H1 (cell line): ENCODE data around the gene RAB22A. TPM values are rescaled to one million over a fixed set of nuclear protein-coding genes. Genes with fewer than 3 reads are reported as not detected.

Source experiments
- EP300 ChIP-seq, 2 experiments: IDR thresholded peaks; 1 replicate in 1 of 2; 2 replicates in 1 of 2; pipeline ENCODE4 v1.6.1; 2011 to 2012; ENCODE audit warnings: low read depth in 2 of 2, low read length in 2 of 2, mild to moderate bottlenecking in 2 of 2, borderline replicate concordance in 1 of 2, inconsistent platforms in 1 of 2, moderate library complexity in 1 of 2
- JUN ChIP-seq: IDR thresholded peaks from 2 replicates; pipeline ENCODE4 v1.6.1; 2011; ENCODE audit warnings: low read depth, mild to moderate bottlenecking, improper control_type of control experiment, low read length
- NANOG ChIP-seq: IDR thresholded peaks from 2 replicates; pipeline ENCODE4 v1.6.1; 2011; ENCODE audit warnings: low read length, low read depth, mild to moderate bottlenecking, inconsistent platforms; ENCODE audit not compliant: insufficient read depth, poor library complexity, severe bottlenecking
- NRF1 ChIP-seq: IDR thresholded peaks from 2 replicates; pipeline ENCODE4 v1.6.1; 2011; ENCODE audit warnings: mild to moderate bottlenecking, low read depth, low read length, improper control_type of control experiment
- POU5F1 ChIP-seq: IDR thresholded peaks from 2 replicates; pipeline ENCODE4 v1.6.1; 2011; ENCODE audit warnings: low read depth, mild to moderate bottlenecking, low read length, moderate library complexity
- RFX5 ChIP-seq: IDR thresholded peaks from 2 replicates; pipeline ENCODE4 v1.6.1; 2011; ENCODE audit warnings: low read depth, low read length, improper control_type of control experiment, borderline replicate concordance
- SIN3A ChIP-seq, 2 experiments: IDR thresholded peaks in 1 of 2; conservative IDR thresholded peaks in 1 of 2; 2 replicates each; pipeline ENCODE4 v1.6.1; 2011 to 2012; ENCODE audit warnings: low read length in 2 of 2, improper control_type of control experiment in 1 of 2, low read depth in 1 of 2, mild to moderate bottlenecking in 1 of 2
- TAF1 ChIP-seq: IDR thresholded peaks from 2 replicates; pipeline ENCODE4 v1.6.1; 2011; ENCODE audit warnings: mild to moderate bottlenecking, low read depth, low read length
- TBP ChIP-seq: IDR thresholded peaks from 2 replicates; pipeline ENCODE4 v1.6.1; 2011; ENCODE audit warnings: low read depth, low read length, improper control_type of control experiment
- polyA plus RNA-seq, 7 experiments: library from polyadenylated mRNA; depleted of rRNA in 3 of 7; stranded (reverse) in 5 of 7; unstranded in 2 of 7; fragments of >200 nt in 5 of 7; fragments of 200-250 nt in 2 of 7; gene quantifications; 1 replicate in 5 of 7; 2 replicates in 1 of 7; 4 replicates in 1 of 7; pipeline versions ENCODE4 v1.2.1 to v1.2.3, GENCODE V29; 2011 to 2013; ENCODE audit warnings: missing spikeins in 2 of 7, mixed read lengths in 2 of 7
- total RNA-seq: library from RNA; stranded (reverse); fragmentation: NEBNext Ultra II Directional; extraction: Animal tissue kit (Norgen Biotek cat#: 25700); gene quantifications from 2 replicates; pipeline ENCODE4 v1.2.1, GENCODE V29; 2021
- TF ChIP-seq, protein P1 (sequence below): fragments of 300-600 bp; sonication (generic); IDR thresholded peaks from 2 replicates; pipeline ENCODE4 v1.7.1; 2012; ENCODE audit warnings: low read length, moderate library complexity, mild to moderate bottlenecking, inconsistent platforms; ENCODE audit not compliant: insufficient replicate concordance
- TF ChIP-seq, protein P2 (sequence below): IDR thresholded peaks from 2 replicates; pipeline ENCODE4 v1.6.1; 2011; ENCODE audit warnings: low read depth, mild to moderate bottlenecking, low read length; ENCODE audit not compliant: insufficient read depth

Gene RAB22A
- total and polyA plus RNA-seq, 2 of the 8 experiments (the other 6 are each of a cell fraction or from before 2014, with no cell fraction given), result 3.1 to 6.6 TPM

DNA sequence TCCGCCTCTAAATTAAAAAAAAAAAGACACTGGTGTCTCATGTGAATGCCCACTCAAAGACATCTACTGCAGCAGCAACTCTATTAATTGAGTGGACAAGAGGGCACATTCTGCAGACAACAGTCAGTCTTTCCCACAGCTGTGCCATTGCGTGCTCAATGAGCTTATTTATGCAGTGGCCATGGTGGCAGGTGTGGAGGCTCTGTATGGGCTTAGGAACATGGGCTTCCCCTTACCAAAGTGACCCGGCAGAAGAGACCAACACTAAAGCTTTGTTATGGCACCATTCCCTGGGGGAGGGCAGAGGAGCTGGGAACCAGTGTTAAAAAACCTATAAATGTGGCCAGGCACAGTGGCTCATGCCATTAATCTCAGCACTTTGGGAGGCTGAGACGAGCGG, 75.3 kb downstream of the RAB22A start (continued):
- TF ChIP-seq, protein P1, sequence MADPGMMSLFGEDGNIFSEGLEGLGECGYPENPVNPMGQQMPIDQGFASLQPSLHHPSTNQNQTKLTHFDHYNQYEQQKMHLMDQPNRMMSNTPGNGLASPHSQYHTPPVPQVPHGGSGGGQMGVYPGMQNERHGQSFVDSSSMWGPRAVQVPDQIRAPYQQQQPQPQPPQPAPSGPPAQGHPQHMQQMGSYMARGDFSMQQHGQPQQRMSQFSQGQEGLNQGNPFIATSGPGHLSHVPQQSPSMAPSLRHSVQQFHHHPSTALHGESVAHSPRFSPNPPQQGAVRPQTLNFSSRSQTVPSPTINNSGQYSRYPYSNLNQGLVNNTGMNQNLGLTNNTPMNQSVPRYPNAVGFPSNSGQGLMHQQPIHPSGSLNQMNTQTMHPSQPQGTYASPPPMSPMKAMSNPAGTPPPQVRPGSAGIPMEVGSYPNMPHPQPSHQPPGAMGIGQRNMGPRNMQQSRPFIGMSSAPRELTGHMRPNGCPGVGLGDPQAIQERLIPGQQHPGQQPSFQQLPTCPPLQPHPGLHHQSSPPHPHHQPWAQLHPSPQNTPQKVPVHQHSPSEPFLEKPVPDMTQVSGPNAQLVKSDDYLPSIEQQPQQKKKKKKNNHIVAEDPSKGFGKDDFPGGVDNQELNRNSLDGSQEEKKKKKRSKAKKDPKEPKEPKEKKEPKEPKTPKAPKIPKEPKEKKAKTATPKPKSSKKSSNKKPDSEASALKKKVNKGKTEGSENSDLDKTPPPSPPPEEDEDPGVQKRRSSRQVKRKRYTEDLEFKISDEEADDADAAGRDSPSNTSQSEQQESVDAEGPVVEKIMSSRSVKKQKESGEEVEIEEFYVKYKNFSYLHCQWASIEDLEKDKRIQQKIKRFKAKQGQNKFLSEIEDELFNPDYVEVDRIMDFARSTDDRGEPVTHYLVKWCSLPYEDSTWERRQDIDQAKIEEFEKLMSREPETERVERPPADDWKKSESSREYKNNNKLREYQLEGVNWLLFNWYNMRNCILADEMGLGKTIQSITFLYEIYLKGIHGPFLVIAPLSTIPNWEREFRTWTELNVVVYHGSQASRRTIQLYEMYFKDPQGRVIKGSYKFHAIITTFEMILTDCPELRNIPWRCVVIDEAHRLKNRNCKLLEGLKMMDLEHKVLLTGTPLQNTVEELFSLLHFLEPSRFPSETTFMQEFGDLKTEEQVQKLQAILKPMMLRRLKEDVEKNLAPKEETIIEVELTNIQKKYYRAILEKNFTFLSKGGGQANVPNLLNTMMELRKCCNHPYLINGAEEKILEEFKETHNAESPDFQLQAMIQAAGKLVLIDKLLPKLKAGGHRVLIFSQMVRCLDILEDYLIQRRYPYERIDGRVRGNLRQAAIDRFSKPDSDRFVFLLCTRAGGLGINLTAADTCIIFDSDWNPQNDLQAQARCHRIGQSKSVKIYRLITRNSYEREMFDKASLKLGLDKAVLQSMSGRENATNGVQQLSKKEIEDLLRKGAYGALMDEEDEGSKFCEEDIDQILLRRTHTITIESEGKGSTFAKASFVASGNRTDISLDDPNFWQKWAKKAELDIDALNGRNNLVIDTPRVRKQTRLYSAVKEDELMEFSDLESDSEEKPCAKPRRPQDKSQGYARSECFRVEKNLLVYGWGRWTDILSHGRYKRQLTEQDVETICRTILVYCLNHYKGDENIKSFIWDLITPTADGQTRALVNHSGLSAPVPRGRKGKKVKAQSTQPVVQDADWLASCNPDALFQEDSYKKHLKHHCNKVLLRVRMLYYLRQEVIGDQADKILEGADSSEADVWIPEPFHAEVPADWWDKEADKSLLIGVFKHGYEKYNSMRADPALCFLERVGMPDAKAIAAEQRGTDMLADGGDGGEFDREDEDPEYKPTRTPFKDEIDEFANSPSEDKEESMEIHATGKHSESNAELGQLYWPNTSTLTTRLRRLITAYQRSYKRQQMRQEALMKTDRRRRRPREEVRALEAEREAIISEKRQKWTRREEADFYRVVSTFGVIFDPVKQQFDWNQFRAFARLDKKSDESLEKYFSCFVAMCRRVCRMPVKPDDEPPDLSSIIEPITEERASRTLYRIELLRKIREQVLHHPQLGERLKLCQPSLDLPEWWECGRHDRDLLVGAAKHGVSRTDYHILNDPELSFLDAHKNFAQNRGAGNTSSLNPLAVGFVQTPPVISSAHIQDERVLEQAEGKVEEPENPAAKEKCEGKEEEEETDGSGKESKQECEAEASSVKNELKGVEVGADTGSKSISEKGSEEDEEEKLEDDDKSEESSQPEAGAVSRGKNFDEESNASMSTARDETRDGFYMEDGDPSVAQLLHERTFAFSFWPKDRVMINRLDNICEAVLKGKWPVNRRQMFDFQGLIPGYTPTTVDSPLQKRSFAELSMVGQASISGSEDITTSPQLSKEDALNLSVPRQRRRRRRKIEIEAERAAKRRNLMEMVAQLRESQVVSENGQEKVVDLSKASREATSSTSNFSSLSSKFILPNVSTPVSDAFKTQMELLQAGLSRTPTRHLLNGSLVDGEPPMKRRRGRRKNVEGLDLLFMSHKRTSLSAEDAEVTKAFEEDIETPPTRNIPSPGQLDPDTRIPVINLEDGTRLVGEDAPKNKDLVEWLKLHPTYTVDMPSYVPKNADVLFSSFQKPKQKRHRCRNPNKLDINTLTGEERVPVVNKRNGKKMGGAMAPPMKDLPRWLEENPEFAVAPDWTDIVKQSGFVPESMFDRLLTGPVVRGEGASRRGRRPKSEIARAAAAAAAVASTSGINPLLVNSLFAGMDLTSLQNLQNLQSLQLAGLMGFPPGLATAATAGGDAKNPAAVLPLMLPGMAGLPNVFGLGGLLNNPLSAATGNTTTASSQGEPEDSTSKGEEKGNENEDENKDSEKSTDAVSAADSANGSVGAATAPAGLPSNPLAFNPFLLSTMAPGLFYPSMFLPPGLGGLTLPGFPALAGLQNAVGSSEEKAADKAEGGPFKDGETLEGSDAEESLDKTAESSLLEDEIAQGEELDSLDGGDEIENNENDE, result no peak
- TF ChIP-seq EP300 (IDR thresholded peaks at IDR 0.05; ENCODE audit: borderline replicate concordance in 1 of 2, low read depth in 2 of 2, low read length in 2 of 2) (no peak), RFX5 (no peak), SIN3A (conservative IDR thresholded peaks at IDR 0.05 in 1 of 2, IDR thresholded peaks at IDR 0.05 in 1 of 2; ENCODE audit: low read depth in 1 of 2, low read length in 2 of 2) (no peak), JUN (no peak), NRF1 (no peak), TAF1 (no peak), NANOG (no peak), TBP (no peak), POU5F1 (no peak)
- TF ChIP-seq, protein P2, sequence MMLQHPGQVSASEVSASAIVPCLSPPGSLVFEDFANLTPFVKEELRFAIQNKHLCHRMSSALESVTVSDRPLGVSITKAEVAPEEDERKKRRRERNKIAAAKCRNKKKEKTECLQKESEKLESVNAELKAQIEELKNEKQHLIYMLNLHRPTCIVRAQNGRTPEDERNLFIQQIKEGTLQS, result no peak
